GM19023 (cell line): ENCODE measurements around the gene VWA1.

ENCODE experiments used
- ATAC-seq: cut with Tn5 transposase; IDR thresholded peaks from one replicate; pipeline ENCODE4 v1.9.1; 2021; ENCODE audit warnings: mild to moderate bottlenecking, moderate library complexity; ENCODE audit not compliant: unreplicated experiment

Gene VWA1

GRCh38 chr1:1435106-1435903 is at the start of gene VWA1:
Gene VWA1, plus strand, starts transcription at chr1:1435690. Its CDS starts 59 bp downstream, at chr1:1435749.
- no peak for ATAC-seq

DNA sequence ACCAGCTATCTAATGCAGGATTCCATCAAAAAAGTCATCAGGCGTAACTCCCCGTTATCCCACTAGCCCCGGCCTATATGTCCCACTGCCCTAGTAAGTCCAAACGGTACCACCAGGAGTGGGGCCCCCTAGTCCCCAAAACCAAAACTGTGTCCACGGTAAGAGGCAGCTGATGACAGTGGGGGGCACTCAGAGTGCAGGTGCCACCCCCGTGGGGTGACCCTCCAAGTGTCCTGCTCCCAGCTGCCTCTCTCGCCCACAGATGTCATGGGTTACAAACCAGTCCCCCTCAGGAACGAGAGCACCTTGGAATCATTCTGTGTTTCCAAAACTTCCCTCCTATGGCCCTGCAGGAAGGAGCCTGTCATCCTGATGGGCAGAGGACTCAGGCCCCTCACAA is 49.6 kb upstream of the VWA1 start:
- ATAC-seq = no peak

GRCh38 chr1:1387098-1388077 is 48.1 kb upstream of the VWA1 start:
- no peak for ATAC-seq

DNA sequence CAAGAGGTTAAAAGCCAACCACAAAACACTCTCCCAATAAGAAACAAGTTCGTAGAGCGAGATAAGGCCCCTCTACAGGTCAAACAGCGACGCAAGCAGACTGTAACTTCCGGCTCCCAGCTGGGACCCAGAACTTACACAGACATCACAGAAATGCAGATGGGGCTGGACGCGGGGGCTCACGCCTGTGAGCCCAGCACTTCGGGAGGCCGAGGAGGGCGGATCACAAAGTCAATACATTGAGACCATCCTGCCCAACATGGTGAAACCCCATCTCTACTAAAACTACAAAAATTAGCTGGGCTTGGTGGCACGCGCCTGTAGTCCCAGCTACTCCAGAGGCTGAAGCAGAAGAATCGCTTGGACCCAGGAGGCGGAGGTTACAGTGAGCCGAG is 47.4 kb upstream of the VWA1 start:
- no peak for ATAC-seq

GRCh38 chr1:1390675-1391074 is 44.8 kb upstream of the VWA1 start:
- no peak for ATAC-seq

GRCh38 chr1:1391225-1391624 is 44.3 kb upstream of the VWA1 start:
- no peak for ATAC-seq

DNA sequence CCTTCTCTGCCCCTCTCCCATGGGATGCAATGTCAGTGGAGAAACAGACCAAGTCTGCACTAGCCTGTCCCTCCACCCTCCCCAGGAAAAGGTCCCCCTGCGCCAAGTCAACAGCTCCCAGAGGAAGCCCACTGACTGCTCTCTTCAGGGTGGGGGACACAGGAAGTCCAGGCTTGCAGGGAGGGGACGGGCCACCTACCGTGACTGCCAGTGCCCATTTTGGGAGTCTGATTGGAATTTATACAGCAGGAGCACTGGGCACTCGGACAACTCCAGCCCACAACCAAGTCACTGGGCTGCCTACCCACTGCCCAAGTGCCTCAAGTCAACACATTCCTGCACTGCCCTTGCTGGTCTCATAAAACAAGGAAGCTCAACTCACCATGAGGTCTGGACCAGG is 42.5 kb upstream of the VWA1 start:
- ATAC-seq = no peak

GRCh38 chr1:1393428-1393827 is 42.1 kb upstream of the VWA1 start:
- no peak for ATAC-seq

- no peak for ATAC-seq
These were observed 41.4 kb upstream of the VWA1 start for GRCh38 chr1:1394116-1394515.

- no peak for ATAC-seq
These were observed 40.3 kb upstream of the VWA1 start for GRCh38 chr1:1395166-1395565.

- ATAC-seq = no peak
These were observed 37.5 kb upstream of the VWA1 start for GRCh38 chr1:1397839-1398523.

GRCh38 chr1:1398677-1399186 is 36.8 kb upstream of the VWA1 start:
- peak; percentile 8 for ATAC-seq

GRCh38 chr1:1399187-1399871 is 36.2 kb upstream of the VWA1 start, which contains the start of gene CCNL2:
Gene CCNL2, minus strand, starts transcription at chr1:1399335. Its CDS starts 29 bp downstream, at chr1:1399306.
- peak; percentile 94 for ATAC-seq

GRCh38 chr1:1399872-1400575 is 35.5 kb upstream of the VWA1 start:
- ATAC-seq = no peak

DNA sequence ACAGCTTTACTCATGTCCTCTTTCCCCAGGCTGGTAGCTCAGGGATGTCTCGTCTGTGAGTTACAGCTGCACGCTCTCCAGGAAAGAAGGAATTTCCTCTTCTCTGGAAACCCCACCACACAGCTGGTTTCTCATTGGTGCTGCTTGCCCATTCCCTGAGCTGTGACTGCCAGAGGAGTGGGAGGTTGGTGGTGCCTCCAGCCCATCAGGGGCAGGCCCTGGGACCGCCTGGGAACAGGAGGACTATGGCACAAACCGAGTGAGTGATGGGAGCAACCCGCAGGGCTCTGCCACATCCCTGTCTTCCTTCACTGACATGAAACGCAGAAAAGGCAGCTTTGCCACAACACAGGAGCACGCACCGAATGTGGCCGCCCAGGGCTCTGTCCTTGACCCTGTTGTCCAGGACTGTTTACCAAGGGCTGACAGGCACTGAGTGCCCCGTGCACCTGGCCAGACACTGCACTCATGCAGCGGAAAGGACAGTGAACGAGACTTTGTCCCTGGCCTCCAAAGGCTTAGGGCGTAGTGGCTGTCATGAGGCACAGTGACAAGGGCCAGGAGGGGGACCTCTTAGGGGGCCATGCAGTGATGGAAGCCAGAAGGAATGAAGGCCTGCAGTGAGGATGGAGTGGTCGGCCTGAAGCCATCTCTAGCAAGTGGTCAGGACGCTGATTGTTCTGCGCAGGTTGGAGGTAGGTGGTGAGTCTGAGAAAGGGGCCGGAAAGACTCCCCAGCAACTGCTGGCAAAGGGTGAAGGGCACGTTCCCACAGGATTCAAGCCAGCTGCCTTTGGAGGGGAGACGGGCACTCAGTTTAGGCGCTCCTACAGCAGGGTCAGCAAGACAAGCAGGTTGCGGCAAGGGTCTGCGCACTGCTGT is 34.7 kb upstream of the VWA1 start:
- no peak for ATAC-seq

DNA sequence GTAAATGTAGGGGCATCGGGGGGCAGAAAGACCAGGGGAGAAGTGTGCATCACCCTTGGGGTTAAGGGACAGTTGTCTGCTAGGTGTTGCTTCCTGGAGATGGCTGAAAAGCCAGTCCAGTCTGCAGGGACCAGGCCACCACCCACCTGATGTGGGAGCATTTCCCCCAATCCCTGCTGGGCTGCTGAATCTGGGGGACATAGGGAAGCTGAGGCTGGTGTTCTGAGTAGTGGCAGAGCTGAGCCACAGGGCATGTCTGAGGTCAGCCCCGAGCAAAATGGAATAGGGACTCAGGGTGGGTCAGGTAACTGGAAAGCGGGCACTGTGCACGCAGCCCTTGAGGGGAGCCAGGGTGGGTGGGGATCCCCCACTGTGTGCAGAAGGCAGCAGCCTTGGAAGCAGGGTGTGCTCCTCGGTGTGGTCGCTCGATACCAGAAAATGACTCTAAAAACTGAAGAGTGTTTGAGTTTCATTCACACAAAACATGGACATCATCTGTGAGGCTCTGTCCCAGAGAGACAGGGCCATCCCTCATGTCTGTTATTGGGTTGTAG is 34.0 kb upstream of the VWA1 start:
- ATAC-seq = no peak

- ATAC-seq = no peak
These were observed 33.2 kb upstream of the VWA1 start for GRCh38 chr1:1402072-1402900.
